Suppressor macrophage treated with lipopolysaccharide for 1 hour (primary cell): ENCODE results near the gene IRX1.

Experiments used
- DNase-seq, 3 donors: peaks; one replicate each; pipeline ENCODE4 v3.0.0-alpha.2; 2020 to 2022

Gene IRX1

GRCh38 chr5:3601061-3601710 is 5.6 kb downstream of the IRX1 start:
- DNase-seq = no peak

GRCh38 chr5:3601911-3602782 is 6.5 kb downstream of the IRX1 start:
- no peak for DNase-seq

GRCh38 chr5:3602785-3603502 is 7.3 kb downstream of the IRX1 start:
- DNase-seq = peak; percentile 14 to 44 (median 22)

GRCh38 chr5:3604501-3604900 is 8.9 kb downstream of the IRX1 start:
- DNase-seq = no peak

- no peak for DNase-seq
Measured at GRCh38 chr5:3605298-3606010, 9.8 kb downstream of the IRX1 start.

GRCh38 chr5:3606121-3606831 is 10.6 kb downstream of the IRX1 start:
- no peak for DNase-seq

- DNase-seq = no peak
Measured at GRCh38 chr5:3607541-3608181, 12.0 kb downstream of the IRX1 start.

- no peak for DNase-seq
Measured at GRCh38 chr5:3609120-3609681, 13.6 kb downstream of the IRX1 start.

GRCh38 chr5:3612591-3613042 is 17.0 kb downstream of the IRX1 start:
- no peak for DNase-seq

- DNase-seq = no peak
Measured at GRCh38 chr5:3613726-3614125, 18.1 kb downstream of the IRX1 start.

- no peak for DNase-seq
Measured at GRCh38 chr5:3615217-3615616, 19.6 kb downstream of the IRX1 start.

GRCh38 chr5:3615829-3616228 is 20.2 kb downstream of the IRX1 start:
- no peak for DNase-seq

GRCh38 chr5:3619579-3619978 is 23.9 kb downstream of the IRX1 start:
- DNase-seq = no peak

GRCh38 chr5:3622961-3623360 is 27.3 kb downstream of the IRX1 start:
- no peak for DNase-seq

GRCh38 chr5:3625626-3626025 is 30.0 kb downstream of the IRX1 start:
- no peak for DNase-seq

- DNase-seq = no peak
Measured at GRCh38 chr5:3634061-3634460, 38.4 kb downstream of the IRX1 start.

- DNase-seq = no peak
Measured at GRCh38 chr5:3639175-3639574, 43.5 kb downstream of the IRX1 start.

- no peak for DNase-seq
Measured at GRCh38 chr5:3642231-3642630, 46.6 kb downstream of the IRX1 start.

GRCh38 chr5:3650320-3650719 is 54.7 kb downstream of the IRX1 start:
- DNase-seq = no peak

- DNase-seq = no peak
Measured at GRCh38 chr5:3650868-3651267, 55.2 kb downstream of the IRX1 start.
